IMR-90 (cell line): ENCODE data around the gene ZNF488. TPM values are rescaled to one million over a fixed set of nuclear protein-coding genes. Genes with fewer than 3 reads are reported as not detected.

ENCODE experiments used
- ATAC-seq: fragments of 200-7000 bp; cut with Tn5 transposase; 2 replicates; pipeline ENCODE4 v1.9.1; 2020; ENCODE audit warnings: low read depth, mild to moderate bottlenecking, moderate library complexity
- BruUV-seq: library from RNA; stranded (reverse); fragments of 400-500 nt; replicated peaks from 2 replicates; lab custom pipeline; 2021; lab: Mats Ljungman, UMichigan
- CTCF ChIA-PET: fragments of 300-600 bp; formaldehyde crosslinking; extraction: SDS; loops from one replicate; lab custom pipeline; 2021; ENCODE audit warnings: antibody characterized with exemption; lab: Yijun Ruan, JAX
- POLR2A ChIA-PET: fragments of 300-600 bp; sonication (Branson Sonifier 250); formaldehyde crosslinking; loops from one replicate; lab custom pipeline; 2022; ENCODE audit warnings: antibody characterized with exemption; ENCODE audit not compliant: unreplicated experiment; lab: Charles Lee
- DNase-seq: peaks from one replicate; pipeline ENCODE4 v3.0.0; 2013
- H2AFZ ChIP-seq: replicated peaks from 2 replicates; pipeline ENCODE3; 2013; ENCODE audit warnings: low read length, mild to moderate bottlenecking; ENCODE audit not compliant: poor library complexity
- H2AK5ac ChIP-seq: 2 replicates; pipeline ENCODE4 v1.6.1; 2013; ENCODE audit warnings: low read depth, low read length, inconsistent platforms
- H2AK9ac ChIP-seq: replicated peaks from 2 replicates; pipeline ENCODE3; 2013; ENCODE audit warnings: mild to moderate bottlenecking, low read depth, low read length, moderate library complexity; ENCODE audit not compliant: poor library complexity
- H2BK120ac ChIP-seq: 2 replicates; pipeline ENCODE4 v1.6.1; 2013; ENCODE audit warnings: low read depth, low read length, inconsistent platforms
- H2BK15ac ChIP-seq: 3 replicates; pipeline ENCODE4 v1.6.1; 2013; ENCODE audit warnings: low read depth, low read length, inconsistent platforms
- H2BK20ac ChIP-seq: 2 replicates; pipeline ENCODE4 v1.6.1; 2013; ENCODE audit warnings: low read depth, mild to moderate bottlenecking, inconsistent platforms, low read length, moderate library complexity
- H2BK5ac ChIP-seq: 2 replicates; pipeline ENCODE4 v1.6.1; 2013; ENCODE audit warnings: mild to moderate bottlenecking, low read depth, low read length, inconsistent platforms; ENCODE audit not compliant: poor library complexity, severe bottlenecking
- H3K14ac ChIP-seq: replicated peaks from 2 replicates; pipeline ENCODE4 v1.6.1; 2013; ENCODE audit warnings: low read depth, low read length, inconsistent platforms
- H3K18ac ChIP-seq: 2 replicates; pipeline ENCODE4 v1.6.1; 2013; ENCODE audit warnings: low read depth, low read length, control low read depth
- H3K23ac ChIP-seq: 2 replicates; pipeline ENCODE4 v1.6.1; 2013; ENCODE audit warnings: low read depth, low read length, inconsistent platforms
- H3K27ac ChIP-seq: 2 replicates; pipeline ENCODE4 v1.5.1; 2013; ENCODE audit warnings: mild to moderate bottlenecking, control low read depth, low read length; ENCODE audit not compliant: insufficient read depth
- H3K27me3 ChIP-seq: 2 replicates; pipeline ENCODE4 v1.6.1; 2013; ENCODE audit warnings: low read length; ENCODE audit not compliant: control insufficient read depth, insufficient read depth
- H3K36me3 ChIP-seq: 2 replicates; pipeline ENCODE4 v1.6.1; 2013; ENCODE audit warnings: low read length, mixed read lengths; ENCODE audit not compliant: control insufficient read depth, insufficient read depth
- H3K4ac ChIP-seq: 2 replicates; pipeline ENCODE4 v1.6.1; 2013; ENCODE audit warnings: low read depth, low read length, inconsistent platforms
- H3K4me1 ChIP-seq: 2 replicates; pipeline ENCODE4 v1.6.1; 2013; ENCODE audit warnings: low read length, mixed read lengths; ENCODE audit not compliant: control insufficient read depth, insufficient read depth
- H3K4me2 ChIP-seq: 2 replicates; pipeline ENCODE4 v1.6.1; 2013; ENCODE audit warnings: low read depth, mild to moderate bottlenecking, control low read depth, low read length, moderate library complexity
- H3K4me3 ChIP-seq: 2 replicates; pipeline ENCODE4 v1.5.1; 2013; ENCODE audit warnings: low read depth, mild to moderate bottlenecking, control low read depth, low read length, moderate library complexity; ENCODE audit not compliant: insufficient read depth
- H3K56ac ChIP-seq: 2 replicates; pipeline ENCODE4 v1.6.1; 2013; ENCODE audit warnings: low read length, inconsistent platforms; ENCODE audit not compliant: insufficient read depth; ENCODE audit errors: extremely low read depth
- H3K79me1 ChIP-seq, 2 experiments: 2 replicates each; pipeline ENCODE4 v1.6.1; 2013; ENCODE audit warnings: low read length in 2 of 2, inconsistent platforms in 1 of 2, low read depth in 1 of 2
- H3K9ac ChIP-seq: 2 replicates; pipeline ENCODE4 v1.6.1; 2013; ENCODE audit warnings: low read depth, low read length, control low read depth
- H3K9me1 ChIP-seq: 2 replicates; pipeline ENCODE4 v1.6.1; 2013; ENCODE audit warnings: low read length, inconsistent platforms; ENCODE audit not compliant: insufficient read depth
- H3K9me3 ChIP-seq: 2 replicates; pipeline ENCODE4 v1.6.1; 2013; ENCODE audit warnings: low read length; ENCODE audit not compliant: control insufficient read depth, insufficient read depth
- H4K20me1 ChIP-seq: 2 replicates; pipeline ENCODE4 v1.6.1; 2013; ENCODE audit warnings: low read length, inconsistent platforms; ENCODE audit not compliant: insufficient read depth
- H4K5ac ChIP-seq: 2 replicates; pipeline ENCODE4 v1.6.1; 2013; ENCODE audit warnings: mild to moderate bottlenecking, low read depth, low read length, control low read depth
- H4K8ac ChIP-seq, 2 experiments: 2 replicates each; pipeline ENCODE4 v1.6.1; 2013; ENCODE audit warnings: low read depth in 2 of 2, low read length in 2 of 2, control low read depth in 1 of 2, inconsistent platforms in 1 of 2
- H4K91ac ChIP-seq: 2 replicates; pipeline ENCODE4 v1.6.1; 2013; ENCODE audit warnings: low read depth, low read length, inconsistent platforms; ENCODE audit not compliant: insufficient read depth
- CEBPB ChIP-seq: IDR thresholded peaks from 2 replicates; pipeline ENCODE4 v1.6.1; 2012; ENCODE audit warnings: low read depth, low read length, improper control_type of control experiment
- CHD1 ChIP-seq: IDR thresholded peaks from 2 replicates; pipeline ENCODE4 v1.6.1; 2012; ENCODE audit warnings: low read depth, low read length, improper control_type of control experiment
- FOS ChIP-seq: fragments of 150-350 bp; IDR thresholded peaks from 2 replicates; pipeline ENCODE4 v1.6.1; 2016; ENCODE audit warnings: low read depth, low read length
- MAFK ChIP-seq: IDR thresholded peaks from 2 replicates; pipeline ENCODE4 v1.6.1; 2012; ENCODE audit warnings: low read depth, low read length, improper control_type of control experiment
- RFX5 ChIP-seq: IDR thresholded peaks from 2 replicates; pipeline ENCODE4 v1.8.0; 2012; ENCODE audit warnings: low read depth, mild to moderate bottlenecking, low read length, moderate library complexity
- USF2 ChIP-seq: fragments of 150-350 bp; IDR thresholded peaks from 2 replicates; pipeline ENCODE4 v1.6.1; 2017; ENCODE audit warnings: mild to moderate bottlenecking, antibody characterized with exemption, low read length, low read depth
- WGBS, 2 experiments: methylation state at CpG; one replicate each; pipeline versions ENCODE4 v1.1.5 to v1.1.7; 2013; ENCODE audit warnings: missing lambda C conversion rate in 2 of 2; ENCODE audit not compliant: insufficient read length in 1 of 2; ENCODE audit errors: extremely low coverage in 2 of 2; 5-methylcytosine and 5-hydroxymethylcytosine counted together
- dilution Hi-C: fragments of 300-500 bp; cut with HindIII; formaldehyde crosslinking; loops from one replicate; pipeline ENCODE4 v1.14.3; 2018; ENCODE audit warnings: low sequenced_read_pairs; ENCODE audit not compliant: unreplicated experiment
- in situ Hi-C: fragments of 300-500 bp; cut with MboI; formaldehyde crosslinking; loops from 3 replicates; pipeline ENCODE4 v1.14.3; 2019; ENCODE audit warnings: low sequenced_read_pairs, inconsistent platforms, mixed read lengths
- intact Hi-C: fragments of 100-400 bp; cut with micrococcal nuclease; formaldehyde crosslinking; loops from 2 replicates; pipeline ENCODE4 v1.10.0; 2022
- polyA plus RNA-seq, 3 experiments: library from polyadenylated mRNA; depleted of rRNA; stranded (reverse); fragments of >200 nt; gene quantifications; 2 replicates each; pipeline ENCODE4 v1.2.3, GENCODE V29; 2012; ENCODE audit warnings: low replicate concordance in 1 of 3
- total RNA-seq: library from RNA; depleted of rRNA; stranded (reverse); fragments of >200 nt; gene quantifications from 2 replicates; pipeline ENCODE4 v1.2.3, GENCODE V29; 2012

ZNF488 gene
- total and polyA plus RNA-seq, 2 of the 4 experiments (the other 2 are of a cell fraction), result under 0.01 to 0.14 TPM

- WGBS, 2 experiments, result no CpG with 5 or more reads among the region's 5 CpGs
- no peak overlapping the region for H4K8ac ChIP-seq
- no peaks in the 10 kb centered on the region; the same call in 1 of the 2 replicates for H4K20me1 ChIP-seq
- no peak overlapping the region for H4K5ac ChIP-seq
- H2BK15ac ChIP-seq, result no peak overlapping the region
- H3K14ac ChIP-seq, result no peak overlapping the region
- H3K9ac ChIP-seq, result no peak overlapping the region
- no peak overlapping the region for H2BK120ac ChIP-seq
- no peak overlapping the region for H3K4ac ChIP-seq
- H4K91ac ChIP-seq, result no peak overlapping the region
- peaks cover under 1% of the 10 kb centered on the region; the same call in 1 of the 2 replicates for H3K4me1 ChIP-seq
- H2AFZ ChIP-seq, result no peak overlapping the region
- DNase-seq (no peak), ATAC-seq (no peak)
- POLR2A ChIA-PET, result no interaction called here
- in situ Hi-C loops (loop anchor here (25.0 kb wide), 1 partner anchor 875 kb away; no protein-coding TSS in a partner anchor), intact Hi-C loops (no loop called here), dilution Hi-C loops (no loop called here)
- H3K27me3 ChIP-seq, result peaks cover 42% of the 10 kb centered on the region
- no peak overlapping the region for H2BK5ac ChIP-seq
- H2AK5ac ChIP-seq, result no peak overlapping the region
- no TSS peak for BruUV-seq
- no peak overlapping the region for H3K56ac ChIP-seq
- no peaks in the 10 kb centered on the region for H3K79me1 ChIP-seq
- no peak overlapping the region for H3K4me3 ChIP-seq
- no peaks in the 10 kb centered on the region for H3K36me3 ChIP-seq
- CTCF ChIA-PET, result interaction anchor here (0.6 kb wide), 1 partner anchor 48 kb away, joined by 8 read pairs; no protein-coding TSS in a partner anchor
- H3K9me1 ChIP-seq, result peaks cover 8% of the 10 kb centered on the region
- no peak overlapping the region for H3K4me2 ChIP-seq
- no peak overlapping the region for H3K23ac ChIP-seq
- no peak overlapping the region for H3K18ac ChIP-seq
- H3K27ac ChIP-seq, result no peak overlapping the region
- TF ChIP-seq USF2, result no peak
- no peak for TF ChIP-seq FOS
- no peak for TF ChIP-seq MAFK
- no peak for TF ChIP-seq RFX5
- no peak for TF ChIP-seq CHD1
- TF ChIP-seq CEBPB, result no peak
- H2BK20ac ChIP-seq, result no peak overlapping the region
- H2AK9ac ChIP-seq, result no peak overlapping the region
- no peaks in the 10 kb centered on the region for H3K9me3 ChIP-seq
Observed at GRCh38 chr10:47412177-47412730, 28.2 kb upstream of the ZNF488 start.
